IPS-18c (cell line): ENCODE data around the gene PSKH1.

Experiments
- H3K4me3 ChIP-seq: 2 replicates; pipeline ENCODE4 v1.7.0; 2013; ENCODE audit warnings: low read depth, mild to moderate bottlenecking, low read length, moderate library complexity; ENCODE audit not compliant: insufficient read depth
- H3K9me3 ChIP-seq: one replicate; pipeline ENCODE4 v1.6.1; 2013; ENCODE audit warnings: mild to moderate bottlenecking, low read length, moderate library complexity; ENCODE audit not compliant: control insufficient read depth, insufficient read depth

PSKH1 gene

DNA sequence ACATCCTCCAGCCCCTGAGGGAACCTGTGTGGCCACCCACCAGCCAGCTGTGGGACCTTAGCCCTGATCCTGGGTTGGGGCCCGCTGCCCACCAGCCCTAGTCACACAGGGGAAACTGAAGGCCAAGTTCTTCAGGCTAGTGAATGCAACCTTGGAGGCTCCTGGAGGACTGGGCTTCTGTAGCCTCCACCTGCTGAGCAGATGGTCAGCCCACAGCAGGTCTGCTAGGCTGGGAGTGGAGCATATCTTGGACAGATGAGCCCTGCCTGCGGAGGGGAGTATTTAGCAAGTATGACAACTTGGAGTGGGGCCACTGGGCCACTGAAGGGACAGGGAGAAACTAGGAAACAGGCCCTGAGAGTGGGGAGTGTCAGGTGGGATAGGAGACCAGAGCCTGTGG is 83.2 kb downstream of the PSKH1 start:
- Histone ChIP-seq H3K4me3 (no peak overlapping the region), H3K9me3 (peaks cover 2% of the 10 kb centered on the region)

DNA sequence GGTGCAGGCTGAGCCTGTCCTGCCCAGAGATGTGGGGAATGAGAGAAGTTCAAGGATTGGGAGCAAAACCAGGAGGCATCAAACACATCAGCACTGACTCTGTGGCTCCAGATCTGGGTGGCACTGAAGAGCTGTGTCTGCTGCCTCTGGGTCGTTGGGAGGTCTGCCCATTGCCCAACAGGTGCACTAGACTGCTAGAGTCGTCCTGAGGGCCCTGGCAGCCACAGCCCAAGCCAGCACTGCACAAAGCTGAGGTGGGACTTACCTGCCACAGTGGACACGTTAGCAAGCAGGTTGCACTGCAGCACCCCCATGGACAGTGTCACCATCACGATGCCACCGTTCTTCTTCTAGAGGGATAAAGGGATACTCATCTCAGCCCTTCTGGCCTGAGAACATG is 84.0 kb downstream of the PSKH1 start:
- H3K4me3 ChIP-seq = no peak overlapping the region

DNA sequence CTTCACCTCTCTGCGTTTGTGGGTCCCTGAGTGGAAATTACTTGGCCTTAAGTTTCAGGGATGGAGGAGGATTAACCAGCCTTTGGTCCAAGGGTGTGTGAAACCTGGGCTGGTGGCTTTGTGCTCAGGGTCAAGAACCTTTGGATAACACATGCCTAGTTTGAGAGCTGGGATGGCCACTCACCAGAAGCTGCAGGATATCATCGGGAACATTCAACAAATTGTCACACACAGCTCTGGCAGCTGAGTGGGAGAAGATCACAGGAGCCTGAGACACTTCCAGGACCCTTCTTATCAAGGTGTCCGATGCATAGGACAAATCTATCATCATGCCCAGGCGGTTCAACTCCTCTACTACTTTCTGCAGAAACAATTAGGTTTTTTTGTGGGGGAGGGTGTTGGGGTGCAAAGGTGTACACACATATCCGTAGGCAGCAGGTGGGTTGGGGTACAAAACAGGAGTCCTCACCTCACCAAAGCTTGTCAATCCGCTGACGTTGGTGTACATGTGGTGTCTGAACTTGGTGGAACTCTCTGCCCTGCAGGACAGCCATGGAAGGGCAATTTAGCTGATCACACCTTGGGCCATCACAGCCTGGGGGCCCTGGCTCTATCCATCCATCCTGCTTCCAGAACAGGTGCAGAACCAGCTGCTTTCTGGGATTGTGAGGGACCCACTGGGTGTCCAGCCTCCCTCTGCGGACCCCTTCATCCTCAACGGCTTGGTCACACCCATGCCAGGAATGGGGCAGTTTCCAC is 84.6 kb downstream of the PSKH1 start:
- peaks cover 2% of the 10 kb centered on the region for H3K9me3 ChIP-seq

More for the DNA sequence above, 84.0 kb downstream of the PSKH1 start:
- peaks cover 2% of the 10 kb centered on the region for H3K9me3 ChIP-seq

More for the DNA sequence above, 84.6 kb downstream of the PSKH1 start:
- no peak overlapping the region for H3K4me3 ChIP-seq
